Endothelial cell of umbilical vein (primary cell): ENCODE results near the gene APBA2. TPM values are rescaled to one million over a fixed set of nuclear protein-coding genes. Genes with fewer than 3 reads are reported as not detected.

Experiments
- BruUV-seq: library from RNA; stranded (reverse); fragments of 400-500 nt; replicated peaks from 2 replicates; lab custom pipeline; 2021; lab: Mats Ljungman, UMichigan
- CTCF ChIA-PET: fragments of 300-600, 350-600 bp; sonication (Branson Sonifier 250); formaldehyde crosslinking; loops from one replicate; lab custom pipeline; 2021; ENCODE audit warnings: antibody characterized with exemption, inconsistent platforms; lab: Charles Lee
- POLR2A ChIA-PET: fragments of 300-600, 350-600 bp; sonication (Branson Sonifier 250); formaldehyde crosslinking; loops from one replicate; lab custom pipeline; 2021; ENCODE audit warnings: antibody characterized with exemption, inconsistent platforms; lab: Charles Lee
- DNase-seq: peaks from one replicate; pipeline ENCODE4 v3.0.0-alpha.2; 2011; ENCODE audit warnings: low read depth, low spot score
- FAIRE-seq: peaks from 2 replicates; lab custom pipeline; 2011; peaks lifted over from hg19 to GRCh38; lab: Jason Lieb, UNC
- H2AFZ ChIP-seq: 2 replicates; pipeline ENCODE4 v1.6.0; 2012; ENCODE audit warnings: low read depth, low read length, control low read depth, inconsistent platforms
- H3K27ac ChIP-seq: 2 replicates; pipeline ENCODE4 v1.5.1; 2011; ENCODE audit warnings: low read depth, mild to moderate bottlenecking, control low read depth, low read length, moderate library complexity; ENCODE audit not compliant: insufficient read depth
- H3K27me3 ChIP-seq, 2 experiments: 2 replicates each; pipeline versions ENCODE4 v1.6.0 to v1.6.1; 2011; ENCODE audit warnings: low read length in 2 of 2, mixed read lengths in 1 of 2; ENCODE audit not compliant: control insufficient read depth in 2 of 2, insufficient read depth in 2 of 2
- H3K36me3 ChIP-seq, 2 experiments: 2 replicates in 1 of 2; 3 replicates in 1 of 2; pipeline ENCODE4 v1.5.1; 2011; ENCODE audit warnings: low read length in 2 of 2, mild to moderate bottlenecking in 1 of 2, moderate library complexity in 1 of 2; ENCODE audit not compliant: control insufficient read depth in 2 of 2, insufficient read depth in 2 of 2; ENCODE audit errors: extremely low read depth in 1 of 2
- H3K4me1 ChIP-seq: 3 replicates; pipeline ENCODE4 v1.5.1; 2011; ENCODE audit warnings: mild to moderate bottlenecking, low read length; ENCODE audit not compliant: control insufficient read depth, insufficient read depth; ENCODE audit errors: extremely low read depth
- H3K4me2 ChIP-seq: 2 replicates; pipeline ENCODE4 v1.6.1; 2011; ENCODE audit warnings: low read length, control low read depth, mixed read lengths; ENCODE audit not compliant: insufficient read depth
- H3K4me3 ChIP-seq, 3 experiments: fragments of 200-600 bp in 1 of 3; sonication (generic), shearing (Covaris generic) in 1 of 3; replicated peaks in 1 of 3; 2 replicates each; pipeline ENCODE4 v1.5.1; 2011 to 2016; ENCODE audit warnings: control low read depth in 3 of 3, low read length in 3 of 3, mild to moderate bottlenecking in 2 of 3, inconsistent platforms in 1 of 3, low read depth in 1 of 3, moderate library complexity in 1 of 3; ENCODE audit not compliant: insufficient read depth in 1 of 3
- H3K79me2 ChIP-seq: 2 replicates; pipeline ENCODE4 v1.6.0; 2012; ENCODE audit warnings: low read length, inconsistent platforms; ENCODE audit not compliant: control insufficient read depth, insufficient read depth
- H3K9ac ChIP-seq: replicated peaks from 2 replicates; pipeline ENCODE3; 2011; ENCODE audit warnings: low read length, control low read depth; ENCODE audit not compliant: insufficient read depth; ENCODE audit errors: extremely low read depth
- H3K9me1 ChIP-seq: replicated peaks from 3 replicates; pipeline ENCODE4 v1.6.0; 2011; ENCODE audit warnings: mild to moderate bottlenecking, low read length; ENCODE audit not compliant: control insufficient read depth, insufficient read depth; ENCODE audit errors: extremely low read depth
- H3K9me3 ChIP-seq: replicated peaks from 2 replicates; pipeline ENCODE4 v1.5.1; 2012; ENCODE audit warnings: low read length, inconsistent platforms; ENCODE audit not compliant: control insufficient read depth, insufficient read depth
- H4K20me1 ChIP-seq: replicated peaks from 2 replicates; pipeline ENCODE3; 2011; ENCODE audit warnings: mild to moderate bottlenecking, low read length; ENCODE audit not compliant: control insufficient read depth, insufficient read depth; ENCODE audit errors: extremely low read depth
- CTCF ChIP-seq, 2 donors: IDR thresholded peaks; 1 replicate in 1 of 2; 2 replicates in 1 of 2; pipeline ENCODE4 v1.5.1; 2011; ENCODE audit warnings: low read length in 2 of 2, mild to moderate bottlenecking in 2 of 2, moderate library complexity in 2 of 2, control low read depth in 1 of 2, inconsistent platforms in 1 of 2, low read depth in 1 of 2; ENCODE audit not compliant: insufficient read depth in 1 of 2; ENCODE audit errors: extremely low read depth in 1 of 2
- EZH2 ChIP-seq: IDR thresholded peaks from 2 replicates; pipeline ENCODE4 v1.6.1; 2012; ENCODE audit warnings: borderline replicate concordance, low read depth, mild to moderate bottlenecking, moderate library complexity, low read length, inconsistent platforms; ENCODE audit not compliant: severe bottlenecking
- FOS ChIP-seq: IDR thresholded peaks from 2 replicates; pipeline ENCODE4 v1.6.1; 2011; ENCODE audit warnings: mild to moderate bottlenecking, low read length, moderate library complexity, borderline replicate concordance; ENCODE audit not compliant: insufficient read depth
- GATA2 ChIP-seq: IDR thresholded peaks from 2 replicates; pipeline ENCODE4 v1.7.0; 2011; ENCODE audit warnings: low read depth, mild to moderate bottlenecking, moderate library complexity, mixed read lengths, low read length; ENCODE audit not compliant: insufficient read length, insufficient read depth
- JUN ChIP-seq: IDR thresholded peaks from 2 replicates; pipeline ENCODE4 v1.6.1; 2011; ENCODE audit warnings: borderline replicate concordance, low read depth; ENCODE audit not compliant: insufficient read length, insufficient read depth
- MYC ChIP-seq: IDR thresholded peaks from one replicate; pipeline ENCODE4 v1.6.1; 2011; ENCODE audit warnings: mild to moderate bottlenecking, low read depth, low read length
- POLR2A ChIP-seq: IDR thresholded peaks from 2 replicates; pipeline ENCODE4 v1.6.1; 2012; ENCODE audit warnings: low read depth, mild to moderate bottlenecking, control low read depth, low read length
- POLR2AphosphoS5 ChIP-seq: IDR thresholded peaks from 2 replicates; pipeline ENCODE4 v1.6.1; 2012; ENCODE audit warnings: low read depth, mild to moderate bottlenecking, control low read depth, low read length, moderate library complexity; ENCODE audit not compliant: insufficient read depth
- dilution Hi-C: fragments of 300-500 bp; cut with MboI; formaldehyde crosslinking; loops from one replicate; pipeline ENCODE4 v1.15.0; 2019; ENCODE audit warnings: low sequenced_read_pairs; ENCODE audit not compliant: extremely low pct_ligation_motif_present
- intact Hi-C: fragments of 100-400 bp; cut with micrococcal nuclease; formaldehyde crosslinking; loops from one replicate; pipeline ENCODE4 v1.10.0; 2022
- polyA plus RNA-seq, 4 experiments: library from polyadenylated mRNA; depleted of rRNA in 3 of 4; stranded (reverse) in 3 of 4; unstranded in 1 of 4; fragments of >200 nt; gene quantifications; 2 replicates each; pipeline versions ENCODE4 v1.2.1 to v1.2.3, GENCODE V29; 2011 to 2012; ENCODE audit warnings: missing spikeins in 1 of 4
- total RNA-seq: library from RNA; stranded (reverse); gene quantifications from 2 replicates; pipeline ENCODE4 v1.2.3, GENCODE V29; 2021
- TF ChIP-seq, protein P1 (sequence below): IDR thresholded peaks from 2 replicates; pipeline ENCODE4 v1.6.1; 2011; ENCODE audit not compliant: insufficient read depth, insufficient read length

Gene APBA2
- total and polyA plus RNA-seq, 2 donors (not counting 3 experiments of a cell fraction or from before 2014, with no cell fraction given) = 5.7 to 11.1 TPM

GRCh38 chr15:28934645-28935044 is 48.9 kb downstream of the APBA2 start:
- FAIRE-seq (no peak), DNase-seq (no peak)
- ChIA-PET CTCF (interaction anchor here (1.4 kb wide), 1 partner anchor 18 kb away, joined by 3 read pairs; no protein-coding TSS in a partner anchor), POLR2A (no interaction called here)
- no peaks in the 10 kb centered on the region for H3K4me1 ChIP-seq
- no peak overlapping the region for H3K27ac ChIP-seq
- intact Hi-C loops = loop anchor here (1.0 to 5.0 kb wide), 2 partner anchors 32 to 41 kb away; no protein-coding TSS in a partner anchor
- no peaks in the 10 kb centered on the region for H4K20me1 ChIP-seq
- H3K9me3 ChIP-seq = no peaks in the 10 kb centered on the region
- H3K4me3 ChIP-seq = no peak overlapping the region
- no peaks in the 10 kb centered on the region for H3K27me3 ChIP-seq
- no peak overlapping the region for H3K4me2 ChIP-seq
- H3K9ac ChIP-seq = no peak overlapping the region
- TF ChIP-seq POLR2A (no peak), FOS (no peak), CTCF (IDR thresholded peaks at IDR 0.05; ENCODE audit: extremely low read depth in 1 of 2, insufficient read depth in 1 of 2, low read depth in 1 of 2, low read length in 2 of 2) (no peak), JUN (no peak), POLR2AphosphoS5 (no peak), GATA2 (no peak), EZH2 (no peak), MYC (no peak)
- TF ChIP-seq, protein P1, sequence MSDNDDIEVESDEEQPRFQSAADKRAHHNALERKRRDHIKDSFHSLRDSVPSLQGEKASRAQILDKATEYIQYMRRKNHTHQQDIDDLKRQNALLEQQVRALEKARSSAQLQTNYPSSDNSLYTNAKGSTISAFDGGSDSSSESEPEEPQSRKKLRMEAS = no peak
- H3K36me3 ChIP-seq = no peaks in the 10 kb centered on the region
- no peaks in the 10 kb centered on the region for H3K79me2 ChIP-seq
- dilution Hi-C loops = no loop called here
- no peak overlapping the region for H2AFZ ChIP-seq
- no peaks in the 10 kb centered on the region for H3K9me1 ChIP-seq
- BruUV-seq = no TSS peak
